SK-MEL-5 (cell line): Measurements from ENCODE around the gene FOSL2. TPM values are rescaled to one million over a fixed set of nuclear protein-coding genes. Genes with fewer than 3 reads are reported as not detected.
A peak's percentile ranks its signal among the peaks of the same experiment; 100 is the strongest.

ENCODE experiments used
- DNase-seq: peaks from one replicate; pipeline ENCODE4 v3.0.0-alpha.2; 2016; ENCODE audit warnings: low read depth, low spot score
- in situ Hi-C: cut with HindIII; loops from 2 replicates; pipeline ENCODE4 v1.10.0; 2016; ENCODE audit warnings: low sequenced_read_pairs, high pct_unique_total_duplicates, low pct_unique_long_range_greater_than_20kb
- polyA plus RNA-seq, 2 experiments: library from polyadenylated mRNA; depleted of rRNA; stranded (reverse); fragments of >200 nt; gene quantifications; 2 replicates each; pipeline ENCODE4 v1.2.3, GENCODE V29; 2015
- total RNA-seq: library from RNA; depleted of rRNA; stranded (reverse); fragments of >200 nt; shearing (Covaris generic); gene quantifications from 2 replicates; pipeline ENCODE4 v1.2.3, GENCODE V29; 2014; rRNA removed

FOSL2 gene
- 16.8 and 19.1 TPM in 2 replicates for total RNA-seq
- polyA plus RNA-seq (2015; cell fraction: cytosol; rRNA removed): 15.7 and 19.8 TPM in 2 replicates
- 13.5 and 18.2 TPM in 2 replicates for polyA plus RNA-seq (2015; cell fraction: nucleus; rRNA removed)

DNA sequence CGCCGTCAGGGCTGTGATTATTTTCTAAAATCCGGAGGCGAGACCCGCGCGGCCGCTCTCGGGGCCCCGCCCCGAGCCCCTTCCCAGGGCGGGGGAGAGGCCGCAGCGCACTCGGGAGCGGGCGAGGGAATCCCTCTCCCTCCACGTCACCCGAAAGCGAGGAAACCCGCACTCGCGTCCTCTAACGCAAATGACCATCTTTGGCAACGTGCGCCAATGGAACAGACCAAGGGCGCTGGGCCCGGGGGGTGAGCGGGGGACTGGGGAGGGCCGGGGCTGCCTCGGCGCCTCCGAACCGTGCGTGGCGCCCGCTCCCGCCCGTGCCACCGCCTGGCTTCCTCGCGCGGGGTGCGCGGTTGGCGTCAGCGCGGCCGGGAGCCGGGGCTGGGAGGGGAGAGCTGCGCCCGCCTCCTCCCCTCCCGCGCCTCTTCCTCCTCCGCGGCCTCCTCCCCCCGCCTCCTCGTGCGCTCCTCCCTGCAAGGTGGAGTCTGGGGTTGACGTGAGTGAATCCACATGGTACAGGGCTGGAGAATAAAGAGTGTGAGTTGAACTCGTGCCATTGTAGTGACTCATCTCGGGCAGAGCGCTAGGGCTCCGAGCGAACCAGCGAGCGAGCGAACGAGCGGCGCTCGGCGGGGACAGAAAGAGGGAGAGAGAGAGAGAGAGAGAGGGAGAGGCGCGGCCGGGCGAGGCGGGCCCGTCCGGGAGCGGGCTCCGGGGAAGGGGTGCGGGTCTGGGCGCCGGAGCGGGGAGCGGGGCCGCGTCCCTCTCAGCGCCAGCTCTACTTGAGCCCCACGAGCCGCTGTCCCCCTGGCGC is at the start of gene FOSL2:
FOSL2 (plus strand) TSS at position 562 of the 817 bp plus-strand sequence. CDS start 863 bp downstream, outside the sequence.
- in situ Hi-C loops: no loop called here
- DNase-seq: peak; percentile 100

DNA sequence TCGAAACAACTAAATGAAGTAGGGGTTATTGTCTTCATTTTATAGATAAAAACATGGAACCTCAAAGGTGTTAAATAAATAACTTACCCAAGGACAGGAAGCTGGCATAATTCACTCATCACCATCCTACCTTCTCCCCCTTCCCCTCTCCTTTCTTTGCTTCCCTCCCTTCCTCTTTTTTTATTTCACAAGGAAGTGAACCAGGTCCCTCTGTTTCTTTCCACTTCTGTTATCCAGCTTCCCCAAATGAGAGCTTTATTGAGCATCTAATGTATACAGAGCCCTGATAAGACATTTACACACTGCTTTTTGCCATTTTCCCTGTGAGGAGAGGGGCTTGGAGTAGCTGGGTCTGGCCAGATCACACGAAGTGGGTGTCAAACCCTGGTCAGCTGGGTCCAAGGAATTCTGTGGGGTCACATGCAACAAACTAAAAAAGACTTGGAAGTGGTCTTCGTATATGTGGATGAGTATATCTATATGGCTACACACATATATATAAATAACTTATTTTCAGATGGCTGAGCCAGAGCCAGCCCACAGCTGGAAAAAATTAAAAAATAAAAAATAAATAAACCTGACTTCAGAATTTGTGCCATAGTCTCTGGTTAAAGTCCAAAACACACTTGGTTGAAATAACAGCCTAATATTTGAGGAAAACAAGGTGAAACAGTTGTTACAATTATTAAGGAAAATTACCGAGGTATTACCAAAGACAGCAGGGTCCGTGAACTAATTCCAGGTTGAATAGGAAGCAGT is 49.3 kb upstream of the FOSL2 start:
- no peak for DNase-seq
- in situ Hi-C loops: no loop called here

DNA sequence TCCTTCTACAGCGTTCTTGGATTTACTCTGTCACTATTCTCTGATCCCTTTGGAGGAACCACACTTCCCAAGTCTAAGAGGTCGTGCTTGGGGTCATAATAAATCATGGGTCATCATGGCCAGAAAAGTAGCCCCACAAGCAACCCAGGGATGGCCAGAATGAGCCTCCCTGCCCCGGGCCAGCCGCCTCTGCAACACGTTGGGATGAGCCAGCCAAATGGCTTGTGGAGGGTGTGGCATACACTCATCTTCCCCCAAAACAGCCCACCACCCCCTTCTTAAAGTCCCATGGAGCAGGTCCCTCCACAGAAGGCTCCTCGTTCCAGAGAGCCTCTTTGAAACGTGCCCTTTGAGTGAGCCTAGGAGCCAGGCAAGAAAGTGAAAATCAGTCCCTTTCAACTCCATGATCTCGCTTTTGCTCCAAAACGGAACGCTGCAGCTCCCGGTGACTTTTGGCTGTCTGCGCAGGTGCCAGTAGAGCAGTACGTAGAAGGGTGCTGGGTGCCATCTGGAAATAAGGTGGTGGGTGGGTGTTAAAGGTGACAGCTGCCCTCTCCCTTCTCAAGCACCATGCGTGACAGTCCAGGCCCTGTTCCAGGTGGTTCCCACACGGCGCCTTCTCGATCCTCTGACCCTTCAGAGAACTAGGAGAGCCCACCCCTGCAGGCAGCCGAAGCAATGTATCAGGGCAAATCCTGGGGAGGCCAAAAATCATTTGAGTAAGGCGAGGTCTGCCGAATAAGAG is 48.5 kb upstream of the FOSL2 start:
- DNase-seq: no peak
- in situ Hi-C loops: no loop called here

DNA sequence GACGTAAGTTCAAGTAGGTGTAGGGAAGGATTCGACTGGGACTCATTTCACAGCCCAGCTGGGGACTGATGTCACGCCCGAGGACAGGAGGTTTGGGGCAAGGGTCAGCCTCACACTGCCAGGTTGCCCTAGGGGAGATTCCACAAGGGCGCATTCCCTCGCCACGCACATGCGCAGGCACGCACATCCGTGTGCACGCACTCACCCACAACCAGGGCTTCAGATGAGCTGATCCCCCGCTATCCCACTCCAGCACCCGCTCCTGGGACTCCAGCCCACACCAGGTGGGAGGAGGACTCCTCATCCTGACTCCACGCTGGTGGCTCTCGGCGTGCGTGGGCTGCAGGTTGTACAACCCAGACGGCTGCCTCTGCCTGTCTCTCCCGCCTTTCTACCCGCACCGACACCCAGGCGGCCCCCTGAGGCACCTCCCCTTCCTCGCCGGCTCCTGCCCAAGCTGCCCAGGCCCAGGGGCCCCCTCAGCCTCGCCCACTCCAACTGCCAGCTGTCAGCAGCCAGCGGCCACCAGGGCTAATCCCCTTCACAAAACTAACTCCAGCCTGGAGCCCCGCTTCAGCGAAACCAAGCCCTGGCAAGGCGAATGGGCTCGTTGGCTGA is 47.8 kb upstream of the FOSL2 start:
- in situ Hi-C loops: no loop called here
- no peak for DNase-seq

DNA sequence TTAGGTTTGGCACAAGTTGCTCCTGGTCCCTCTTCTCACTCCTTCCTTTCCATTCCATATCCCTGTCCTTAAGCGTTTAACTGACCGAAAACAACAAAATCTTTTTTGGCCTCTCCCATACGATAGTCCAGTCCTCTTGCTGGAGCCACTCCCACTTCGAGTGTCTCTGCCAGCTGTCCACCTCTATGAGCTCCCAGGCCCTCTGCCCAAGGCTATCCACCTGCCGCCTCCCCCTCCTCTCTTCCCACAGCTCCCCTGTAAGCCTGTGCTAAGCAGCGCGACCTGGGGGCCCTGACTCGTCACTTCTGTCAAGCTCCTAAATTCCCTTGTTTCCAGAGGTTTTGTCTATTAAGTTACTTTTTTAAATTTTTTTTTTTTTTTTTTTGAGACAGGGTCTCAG is 47.0 kb upstream of the FOSL2 start:
- no peak for DNase-seq
- in situ Hi-C loops: no loop called here

DNA sequence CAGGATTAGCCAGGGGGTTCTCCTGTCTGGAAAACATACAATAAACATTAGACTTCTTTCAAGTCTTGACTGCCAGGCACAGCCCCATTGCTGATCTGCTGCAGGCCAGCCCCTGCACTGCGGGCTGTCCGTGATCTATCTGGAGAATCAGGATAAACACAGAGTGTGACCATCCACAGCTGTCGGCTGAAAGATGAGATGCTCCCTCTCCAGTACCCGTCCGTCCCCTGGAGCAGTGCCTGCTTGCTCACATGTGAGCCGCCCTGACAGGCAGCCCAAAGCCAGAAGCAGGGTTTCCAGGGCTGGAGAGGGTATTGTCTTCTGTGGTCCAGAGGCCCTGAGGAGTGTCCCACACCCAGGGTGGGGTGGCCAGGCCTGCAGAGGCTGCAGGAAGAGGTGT is 46.1 kb upstream of the FOSL2 start:
- in situ Hi-C loops: no loop called here
- no peak for DNase-seq

DNA sequence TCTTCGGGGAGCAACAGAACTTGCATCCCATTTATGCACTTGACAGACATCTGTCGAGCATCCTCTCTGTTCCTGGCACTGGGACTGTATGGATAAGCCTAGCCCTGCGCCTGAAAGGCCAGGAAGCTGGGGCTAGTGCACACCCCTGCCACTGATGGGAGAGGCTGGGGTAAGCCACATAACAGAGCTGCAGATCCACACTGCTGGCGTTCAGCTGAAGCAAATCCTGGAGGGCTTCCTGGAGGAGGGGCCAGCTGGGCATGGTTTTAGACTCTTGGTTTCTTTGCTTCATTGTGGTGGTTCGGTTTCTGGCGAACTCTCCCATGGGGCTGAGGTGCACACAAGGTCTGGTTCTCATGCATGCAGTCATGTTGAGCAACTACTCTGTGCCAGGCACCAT is 45.5 kb upstream of the FOSL2 start:
- DNase-seq: no peak
- in situ Hi-C loops: no loop called here

DNA sequence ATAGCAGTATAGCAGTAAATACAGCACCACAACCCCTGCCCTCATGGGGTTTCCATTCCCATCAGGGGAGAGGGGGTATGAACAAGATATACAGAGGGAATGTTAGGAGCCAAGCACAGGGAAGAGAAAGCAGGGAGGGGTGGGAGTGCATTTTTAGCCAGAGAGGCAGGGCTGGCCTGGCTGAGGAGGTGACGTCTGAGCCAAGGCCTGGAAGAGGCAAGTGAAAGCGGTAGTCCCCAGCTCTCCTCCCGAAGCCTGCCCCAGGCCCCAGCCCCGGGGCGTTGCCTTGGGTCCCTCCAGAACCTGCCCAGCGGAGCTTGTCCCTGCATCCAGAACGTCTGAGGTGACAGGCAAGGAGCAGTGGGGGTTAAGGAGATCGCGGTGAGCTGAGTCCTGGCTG is 45.1 kb upstream of the FOSL2 start:
- in situ Hi-C loops: no loop called here
- no peak for DNase-seq

DNA sequence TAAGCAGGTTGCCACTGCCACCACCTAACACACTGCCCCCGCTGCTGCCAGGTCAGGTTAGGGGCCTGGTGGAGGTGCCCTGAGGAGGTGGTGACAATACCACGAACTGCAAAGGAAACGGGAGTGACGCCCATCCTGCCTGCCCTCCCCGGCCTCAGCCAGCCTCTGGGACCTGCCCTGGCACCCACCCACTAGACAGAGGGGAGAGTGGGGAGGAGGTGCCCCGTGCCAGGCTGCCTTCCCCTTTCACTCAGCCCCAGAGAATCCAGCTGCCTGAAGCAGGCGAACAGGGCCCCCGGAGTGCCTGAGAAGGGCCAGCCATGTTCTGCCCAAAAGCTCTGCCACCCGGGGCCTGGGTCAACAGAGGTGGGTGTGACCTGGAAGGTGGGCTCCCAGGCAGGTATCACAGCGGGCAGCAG is 44.5 kb upstream of the FOSL2 start:
- in situ Hi-C loops: no loop called here

DNA sequence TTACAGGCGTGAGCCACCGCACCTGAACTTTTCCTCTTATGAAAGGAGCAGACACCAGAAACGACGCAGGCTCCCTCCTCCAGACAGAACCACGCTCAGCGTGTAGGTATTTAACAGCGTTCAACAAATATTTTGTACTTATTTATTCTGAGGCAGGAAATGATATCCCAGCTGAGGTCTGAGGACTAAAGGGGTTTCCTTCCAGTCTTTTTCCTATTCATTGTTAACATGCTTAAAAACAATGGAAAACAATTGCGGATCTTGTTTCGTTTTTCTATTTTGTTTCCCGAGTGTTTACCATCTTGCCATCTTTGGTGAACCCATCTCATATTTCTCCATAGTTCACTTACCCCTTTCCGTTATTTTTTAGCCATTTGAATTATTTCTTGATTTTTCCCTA is 43.7 kb upstream of the FOSL2 start:
- in situ Hi-C loops: no loop called here
- DNase-seq: no peak

More for the DNA sequence above, 44.5 kb upstream of the FOSL2 start:
- DNase-seq: no peak

DNA sequence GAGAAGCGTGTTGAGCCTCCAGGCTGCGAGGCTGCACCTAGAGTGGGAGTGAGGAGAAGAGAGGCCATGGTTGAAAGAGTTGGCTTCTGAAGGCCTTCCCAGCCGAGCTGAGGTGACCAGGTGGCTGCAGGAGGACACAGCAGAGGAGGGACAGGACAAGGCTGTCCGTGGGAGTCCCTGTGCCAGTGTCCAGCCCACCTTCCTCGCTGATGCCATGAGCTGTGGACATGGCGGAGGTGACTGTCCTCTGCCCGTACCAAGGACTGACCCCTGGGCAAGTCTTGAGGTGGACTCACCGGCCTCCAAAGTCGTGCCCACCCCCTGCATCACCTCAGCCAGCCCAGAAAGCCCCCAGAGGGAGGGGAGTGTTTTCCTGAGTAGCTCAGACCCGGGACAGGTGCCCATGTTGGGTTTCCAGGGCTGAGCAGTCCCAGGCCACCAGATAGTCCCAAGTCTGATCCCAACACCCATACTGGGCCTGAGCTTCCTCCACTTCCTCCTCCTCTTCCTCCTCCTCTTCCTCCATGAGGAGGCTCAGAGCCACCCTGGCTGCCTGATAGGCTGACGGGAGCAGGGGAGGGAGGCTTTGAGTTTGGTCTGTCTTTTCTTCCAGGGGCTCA is 43.0 kb upstream of the FOSL2 start:
- DNase-seq: no peak
- in situ Hi-C loops: no loop called here

DNA sequence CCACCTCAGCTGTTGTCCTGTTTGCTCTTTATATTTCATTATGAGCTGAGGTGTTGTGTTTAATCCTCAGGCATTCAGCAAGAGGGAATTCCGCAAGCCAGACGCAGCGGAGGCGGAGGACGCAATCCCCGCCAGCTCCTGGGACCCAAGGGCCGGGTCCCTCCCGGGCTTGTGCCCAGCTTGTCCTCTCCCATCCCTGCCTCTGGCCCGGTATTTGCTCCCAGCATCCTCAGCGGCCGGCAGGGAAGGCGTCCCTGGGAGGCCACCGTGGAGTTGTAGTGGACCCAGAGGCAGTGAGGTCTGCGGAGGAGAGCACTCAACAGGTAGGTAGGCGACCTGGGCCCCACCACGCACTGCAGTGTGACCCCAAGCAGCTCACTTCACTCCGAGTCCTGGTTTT is 42.5 kb upstream of the FOSL2 start:
- DNase-seq: no peak
- in situ Hi-C loops: no loop called here

DNA sequence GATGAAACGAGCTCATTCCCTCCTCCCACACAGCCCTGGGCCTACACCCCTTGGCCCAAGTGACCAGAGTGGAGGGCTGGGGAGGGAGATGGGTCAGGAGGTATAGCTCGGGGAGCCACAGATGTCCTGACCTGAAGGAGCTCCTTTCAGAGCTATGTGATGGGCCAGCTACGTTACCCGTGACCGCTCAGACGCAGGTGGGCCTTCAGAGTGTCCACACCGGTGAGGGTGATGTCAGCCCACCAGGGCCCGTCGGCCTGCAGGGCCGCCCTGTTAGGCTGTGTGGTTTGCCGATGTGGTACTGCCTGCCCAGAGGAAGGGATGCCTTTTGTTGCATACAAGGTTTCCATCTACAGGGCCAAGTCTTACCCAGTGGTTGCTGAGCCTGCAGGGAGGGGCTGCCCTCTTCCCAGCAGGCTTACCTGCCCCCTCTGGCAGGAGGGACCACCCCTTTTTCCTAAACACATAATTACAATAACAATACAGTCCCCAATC is 41.8 kb upstream of the FOSL2 start:
- DNase-seq: no peak

DNA sequence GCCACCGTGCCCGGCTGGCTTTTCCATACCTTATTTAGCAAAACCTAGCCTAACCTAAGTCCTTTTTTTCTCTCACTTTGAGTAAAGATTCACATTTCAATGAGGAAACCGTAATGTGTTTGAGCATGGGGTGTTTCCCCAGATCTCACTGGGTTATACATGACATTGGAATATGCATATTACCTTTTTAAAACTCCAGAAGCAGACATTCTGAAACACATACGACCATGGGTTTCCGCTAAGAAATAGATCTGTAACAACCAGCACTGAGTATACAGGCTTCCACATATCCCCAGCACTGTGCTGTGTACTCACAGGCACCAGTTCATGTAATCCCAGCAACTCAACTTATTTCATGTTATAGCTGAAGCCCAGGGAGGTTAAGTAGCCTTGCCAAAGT is 41.0 kb upstream of the FOSL2 start:
- no peak for DNase-seq
- in situ Hi-C loops: no loop called here

More for the DNA sequence above, 41.8 kb upstream of the FOSL2 start:
- in situ Hi-C loops: no loop called here

DNA sequence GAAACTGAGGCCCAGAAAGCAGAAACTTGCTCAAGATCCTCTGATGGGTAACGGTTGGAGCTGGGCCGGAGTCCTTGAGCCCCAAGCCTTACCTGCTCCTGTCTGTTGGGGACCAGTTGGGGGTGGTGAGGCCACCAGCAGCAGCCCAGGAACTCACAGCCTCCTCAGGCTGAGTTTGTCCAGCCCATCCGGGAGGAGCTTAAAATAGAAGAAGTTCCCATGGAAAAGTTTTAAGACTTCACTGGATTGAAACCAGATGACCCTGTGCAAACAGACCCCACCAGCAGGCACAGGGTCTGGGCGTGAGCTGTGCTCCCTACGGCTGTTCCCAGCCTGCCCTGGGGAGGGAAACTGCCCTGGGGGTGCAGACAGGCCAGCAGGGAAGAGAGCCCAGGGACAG is 40.6 kb upstream of the FOSL2 start:
- DNase-seq: no peak
- in situ Hi-C loops: no loop called here

DNA sequence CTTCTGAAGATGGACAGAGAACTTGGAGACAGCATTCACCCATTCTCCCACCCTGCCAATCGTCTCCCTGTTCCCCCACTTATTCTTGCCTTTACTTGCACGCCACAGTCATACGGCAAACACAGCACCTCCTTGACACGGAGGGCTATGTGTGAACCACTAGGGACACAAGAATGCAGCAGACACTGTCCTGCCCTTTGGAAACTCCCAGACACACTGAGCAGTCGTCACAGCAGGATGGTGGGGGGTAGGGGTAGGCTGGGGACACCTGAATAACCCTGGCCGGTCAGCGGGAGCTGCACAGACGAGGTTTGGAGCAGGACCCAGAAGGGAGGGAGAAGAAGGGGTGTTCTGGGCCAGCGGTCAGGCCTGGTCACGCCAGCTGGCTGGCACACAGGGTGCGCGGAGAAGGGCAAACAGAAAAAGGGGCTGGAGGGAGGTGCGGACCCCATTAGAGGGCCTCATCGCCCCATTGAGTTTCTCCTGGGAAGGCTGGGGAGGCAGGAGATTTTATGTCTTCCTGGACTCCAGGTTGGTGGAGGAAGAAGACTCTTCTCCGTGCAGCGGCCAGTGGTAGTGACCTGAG is 40.0 kb upstream of the FOSL2 start:
- in situ Hi-C loops: no loop called here
- DNase-seq: no peak
